PC-9 (cell line): ENCODE measurements around the gene ETNK2. TPM values are rescaled to one million over a fixed set of nuclear protein-coding genes. Genes with fewer than 3 reads are reported as not detected.

Experiments
- BruUV-seq: library from RNA; stranded (reverse); fragments of 400-500 nt; replicated peaks from 2 replicates; lab custom pipeline; 2021; lab: Mats Ljungman, UMichigan
- CTCF ChIA-PET: fragments of 300-600 bp; sonication (Branson Sonifier 250); formaldehyde crosslinking; loops from one replicate; lab custom pipeline; 2022; ENCODE audit warnings: antibody characterized with exemption; lab: Charles Lee
- POLR2A ChIA-PET: fragments of 300-600 bp; sonication (Branson Sonifier 250); formaldehyde crosslinking; loops from one replicate; lab custom pipeline; 2022; ENCODE audit warnings: antibody characterized with exemption; ENCODE audit not compliant: unreplicated experiment; lab: Charles Lee
- DNase-seq, 2 experiments: peaks; one replicate each; pipeline versions ENCODE4 v3.0.0 to v3.0.0-alpha.2; 2015 to 2022; ENCODE audit warnings: mixed read lengths in 1 of 2
- H2AFZ ChIP-seq: fragments of 200-600 bp; sonication (generic); 2 replicates; pipeline ENCODE4 v1.8.1; 2017; ENCODE audit warnings: antibody characterized with exemption
- H3F3A ChIP-seq: fragments of 200-600 bp; sonication (generic); 2 replicates; pipeline ENCODE4 v1.8.1; 2017; ENCODE audit warnings: antibody characterized with exemption, mild to moderate bottlenecking, low read depth; ENCODE audit not compliant: insufficient read depth
- H3K27ac ChIP-seq: fragments of 200-600 bp; sonication (generic); 2 replicates; pipeline ENCODE4 v1.6.1; 2016; ENCODE audit warnings: mixed run types
- H3K27me3 ChIP-seq: fragments of 200-600 bp; sonication (generic); 2 replicates; pipeline ENCODE4 v1.6.1; 2016; ENCODE audit warnings: low read depth, mixed run types; ENCODE audit not compliant: insufficient read depth
- H3K36me3 ChIP-seq: fragments of 200-600 bp; sonication (generic); 2 replicates; pipeline ENCODE4 v1.6.1; 2016; ENCODE audit warnings: low read depth, mixed run types
- H3K4me1 ChIP-seq: fragments of 200-600 bp; sonication (generic); replicated peaks from 2 replicates; pipeline ENCODE4 v1.6.1; 2016; ENCODE audit warnings: mixed run types; ENCODE audit not compliant: insufficient read depth
- H3K4me2 ChIP-seq: fragments of 200-600 bp; sonication (generic); 2 replicates; pipeline ENCODE4 v1.6.1; 2017; ENCODE audit warnings: mixed run types
- H3K4me3 ChIP-seq: fragments of 200-600 bp; sonication (generic); 2 replicates; pipeline ENCODE4 v1.6.1; 2016; ENCODE audit warnings: mixed run types
- H3K79me2 ChIP-seq: fragments of 200-600 bp; sonication (generic); 2 replicates; pipeline ENCODE4 v1.6.1; 2017; ENCODE audit warnings: low read depth, mixed run types
- H3K9me2 ChIP-seq: fragments of 200-600 bp; sonication (generic); 2 replicates; pipeline ENCODE4 v1.8.1; 2017; ENCODE audit warnings: mild to moderate bottlenecking; ENCODE audit not compliant: insufficient read depth
- H3K9me3 ChIP-seq: fragments of 200-600 bp; sonication (generic); 2 replicates; pipeline ENCODE4 v1.8.1; 2016; ENCODE audit warnings: low read depth; ENCODE audit not compliant: insufficient read depth
- H4K20me1 ChIP-seq: fragments of 200-600 bp; sonication (generic); 2 replicates; pipeline ENCODE4 v1.8.1; 2017; ENCODE audit not compliant: insufficient read depth
- CTCF ChIP-seq: fragments of 200-600 bp; sonication (generic); conservative IDR thresholded peaks from 2 replicates; pipeline ENCODE4 v1.6.1; 2017; ENCODE audit warnings: mixed run types, antibody characterized with exemption, mild to moderate bottlenecking, moderate library complexity
- EZH2 ChIP-seq: fragments of 200-600 bp; sonication (generic); IDR thresholded peaks from 2 replicates; pipeline ENCODE4 v1.8.0; 2017; ENCODE audit warnings: antibody characterized with exemption, low read depth
- intact Hi-C: fragments of 100-400 bp; cut with micrococcal nuclease; formaldehyde crosslinking; loops from one replicate; pipeline ENCODE4 v1.10.0; 2022; ENCODE audit not compliant: unreplicated experiment
- total RNA-seq: library from RNA; stranded (reverse); gene quantifications from 2 replicates; pipeline ENCODE4 v1.2.3, GENCODE V29; 2021

Gene ETNK2
- total RNA-seq, 1 experiment from 2014 or later: 16.3 TPM

GRCh38 chr1:204087181-204087892 lies 64.5 kb downstream of the ETNK2 start:
- BruUV-seq: no TSS peak
- Histone ChIP-seq H2AFZ (no peak overlapping the region), H3K4me2 (no peak overlapping the region)

GRCh38 chr1:204085876-204086275 lies 66.0 kb downstream of the ETNK2 start:
- no peak for TF ChIP-seq CTCF
- TF ChIP-seq EZH2: no peak
- Histone ChIP-seq H2AFZ (no peak overlapping the region), H3K4me2 (no peak overlapping the region), H3K27me3 (no peaks in the 10 kb centered on the region), H3K9me3 (no peaks in the 10 kb centered on the region), H3K4me1 (peaks cover 42% of the 10 kb centered on the region), H3F3A (peaks cover 34% of the 10 kb centered on the region; the same call in 1 of the 2 replicates), H4K20me1 (peaks cover 36% of the 10 kb centered on the region), H3K27ac (no peak overlapping the region), H3K4me3 (no peak overlapping the region), H3K9me2 (no peaks in the 10 kb centered on the region), H3K79me2 (peaks cover 100% of the 10 kb centered on the region), H3K36me3 (peaks cover 5% of the 10 kb centered on the region; the same call in 1 of the 2 replicates)
- POLR2A ChIA-PET: no interaction called here
- no peak for DNase-seq
- intact Hi-C loops: no loop called here
- no TSS peak for BruUV-seq
- CTCF ChIA-PET: no interaction called here

More at GRCh38 chr1:204087181-204087892, 64.5 kb downstream of the ETNK2 start:
- Histone ChIP-seq H4K20me1 (peaks cover 42% of the 10 kb centered on the region), H3K9me3 (no peaks in the 10 kb centered on the region), H3K4me1 (peaks cover 27% of the 10 kb centered on the region), H3K27me3 (no peaks in the 10 kb centered on the region), H3F3A (peaks cover 36% of the 10 kb centered on the region; the same call in 1 of the 2 replicates), H3K79me2 (peaks cover 100% of the 10 kb centered on the region), H3K4me3 (no peak overlapping the region), H3K9me2 (no peaks in the 10 kb centered on the region), H3K36me3 (peaks cover 5% of the 10 kb centered on the region; the same call in 1 of the 2 replicates), H3K27ac (no peak overlapping the region)
- no peak for DNase-seq
- ChIA-PET POLR2A (no interaction called here), CTCF (no interaction called here)
- intact Hi-C loops: no loop called here
- no peak for TF ChIP-seq EZH2
- no peak for TF ChIP-seq CTCF

- peak overlapping the region; percentile 77 for H3K4me2 ChIP-seq
- H3K9me2 ChIP-seq: no peaks in the 10 kb centered on the region
- H3F3A ChIP-seq: peaks cover 39% of the 10 kb centered on the region
- DNase-seq: peak; percentile 70 to 75
- H4K20me1 ChIP-seq: peaks cover 35% of the 10 kb centered on the region
- TF ChIP-seq EZH2 (no peak), CTCF (no peak)
- peaks cover 100% of the 10 kb centered on the region for H3K79me2 ChIP-seq
- H3K4me3 ChIP-seq: no peak overlapping the region
- no TSS peak for BruUV-seq
- no peak overlapping the region for H2AFZ ChIP-seq
- H3K4me1 ChIP-seq: peaks cover 56% of the 10 kb centered on the region
- H3K36me3 ChIP-seq: peaks cover 5% of the 10 kb centered on the region; the same call in 1 of the 2 replicates
- peak overlapping the region; percentile 65 for H3K27ac ChIP-seq
- intact Hi-C loops: no loop called here
- CTCF ChIA-PET: no interaction called here
- POLR2A ChIA-PET: interaction anchor here (0.6 kb wide), 1 partner anchor 12 kb away, joined by 3 read pairs; no protein-coding TSS in a partner anchor
- H3K27me3 ChIP-seq: no peaks in the 10 kb centered on the region
- no peaks in the 10 kb centered on the region for H3K9me3 ChIP-seq
Measured at GRCh38 chr1:204084247-204084772, 67.5 kb downstream of the ETNK2 start.
